ENCODE results near the gene NLGN4X.

NLGN4X gene

GRCh38 chrX:5870238-5870637 is 358.4 kb downstream of the NLGN4X start:
- no peak for DNase-seq (ENCODE audit: low read depth, low spot score)
- POLR2A ChIA-PET = no interaction called here
- CTCF ChIA-PET = no interaction called here
- no peak overlapping the region for H3K4me3 ChIP-seq (ENCODE audit: low read depth, low read length)
- no peak for TF ChIP-seq CTCF (IDR thresholded peaks at IDR 0.05; ENCODE audit: insufficient read depth, low read length, missing control alignments)

- ChIA-PET CTCF (no interaction called here), POLR2A (no interaction called here)
- no peak overlapping the region for H3K4me3 ChIP-seq (ENCODE audit: low read depth, low read length)
- TF ChIP-seq CTCF (IDR thresholded peaks at IDR 0.05; ENCODE audit: insufficient read depth, low read length, missing control alignments) = no peak
- DNase-seq (ENCODE audit: low read depth, low spot score) = no peak
Measured at GRCh38 chrX:5869786-5870185, 358.9 kb downstream of the NLGN4X start.

DNA sequence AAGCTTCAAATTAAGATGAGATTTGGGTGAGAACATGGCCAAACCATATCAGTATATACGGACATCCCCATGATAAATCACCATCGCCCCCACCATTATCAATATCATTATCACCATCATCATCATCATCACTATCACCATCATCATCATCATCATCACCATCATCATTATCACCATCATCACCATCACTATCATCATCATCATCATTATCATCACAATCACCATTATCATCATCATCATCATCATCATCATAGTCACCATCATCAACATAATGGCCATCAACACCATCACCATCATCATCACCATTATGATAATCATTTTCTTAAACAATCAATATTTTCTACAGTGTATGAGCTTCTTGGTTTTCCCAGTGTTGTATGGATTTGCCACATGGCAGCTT is 360.9 kb downstream of the NLGN4X start:
- POLR2A ChIA-PET = no interaction called here
- CTCF ChIA-PET = no interaction called here
- no peak for TF ChIP-seq CTCF (IDR thresholded peaks at IDR 0.05; ENCODE audit: insufficient read depth, low read length, missing control alignments)

DNA sequence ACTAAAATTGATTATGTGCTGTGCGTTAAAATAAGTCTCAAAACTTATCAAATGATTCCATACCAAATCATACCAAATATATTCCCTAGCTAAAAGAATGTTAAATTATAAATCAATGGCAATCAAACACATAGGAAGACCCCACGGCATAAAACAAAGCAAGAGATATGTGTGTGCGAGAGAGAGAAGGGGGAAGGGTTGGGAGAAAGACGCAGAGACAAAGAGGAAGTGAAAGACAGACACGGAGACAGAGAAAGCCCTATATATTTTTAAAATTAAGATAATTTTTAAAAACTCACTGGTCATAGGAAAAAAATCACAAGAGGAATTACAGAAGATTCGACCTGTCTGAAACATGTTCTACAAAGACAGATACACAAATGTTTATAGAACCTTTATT is 371.4 kb downstream of the NLGN4X start:
- CTCF ChIA-PET = no interaction called here
- DNase-seq (ENCODE audit: low read depth, low spot score) = no peak

More for the DNA sequence above, 360.9 kb downstream of the NLGN4X start:
- DNase-seq (ENCODE audit: low read depth, low spot score) = no peak
- no peak overlapping the region for H3K4me3 ChIP-seq (ENCODE audit: low read depth, low read length)

GRCh38 chrX:5852941-5853340 is 375.7 kb downstream of the NLGN4X start:
- TF ChIP-seq CTCF (IDR thresholded peaks at IDR 0.05; ENCODE audit: insufficient read depth, low read length, missing control alignments) = no peak
- POLR2A ChIA-PET = no interaction called here
- DNase-seq (ENCODE audit: low read depth, low spot score) = no peak
- CTCF ChIA-PET = no interaction called here
- H3K4me3 ChIP-seq (ENCODE audit: low read depth, low read length) = no peak overlapping the region

More for the DNA sequence above, 371.4 kb downstream of the NLGN4X start:
- TF ChIP-seq CTCF (IDR thresholded peaks at IDR 0.05; ENCODE audit: insufficient read depth, low read length, missing control alignments) = no peak
- POLR2A ChIA-PET = no interaction called here
- no peak overlapping the region for H3K4me3 ChIP-seq (ENCODE audit: low read depth, low read length)

- DNase-seq (ENCODE audit: low read depth, low spot score) = no peak
- TF ChIP-seq CTCF (IDR thresholded peaks at IDR 0.05; ENCODE audit: insufficient read depth, low read length, missing control alignments) = no peak
- H3K4me3 ChIP-seq (ENCODE audit: low read depth, low read length) = no peak overlapping the region
- CTCF ChIA-PET = no interaction called here
- POLR2A ChIA-PET = no interaction called here
Measured at GRCh38 chrX:5842601-5843000, 386.1 kb downstream of the NLGN4X start.

Measured in AG04449 (cell line).